Keratinocyte (primary cell): ENCODE measurements around the gene SAMD4A.

ENCODE experiments used
- EZH2 ChIP-seq: IDR thresholded peaks from one replicate; pipeline ENCODE4 v1.6.1; 2012; ENCODE audit warnings: inconsistent platforms, mild to moderate bottlenecking, low read length, moderate library complexity
- TF ChIP-seq, protein P1 (sequence below), 3 experiments: IDR thresholded peaks in 1 of 3; conservative IDR thresholded peaks in 1 of 3; optimal IDR thresholded peaks in 1 of 3; 2 replicates in 2 of 3; 3 replicates in 1 of 3; pipeline versions ENCODE3 to v1.5.1; 2011; ENCODE audit warnings: low read length in 3 of 3, mild to moderate bottlenecking in 3 of 3, moderate library complexity in 2 of 3, control low read depth in 1 of 3, inconsistent platforms in 1 of 3; ENCODE audit not compliant: insufficient read depth in 2 of 3; ENCODE audit errors: extremely low read depth in 1 of 3

DNA sequence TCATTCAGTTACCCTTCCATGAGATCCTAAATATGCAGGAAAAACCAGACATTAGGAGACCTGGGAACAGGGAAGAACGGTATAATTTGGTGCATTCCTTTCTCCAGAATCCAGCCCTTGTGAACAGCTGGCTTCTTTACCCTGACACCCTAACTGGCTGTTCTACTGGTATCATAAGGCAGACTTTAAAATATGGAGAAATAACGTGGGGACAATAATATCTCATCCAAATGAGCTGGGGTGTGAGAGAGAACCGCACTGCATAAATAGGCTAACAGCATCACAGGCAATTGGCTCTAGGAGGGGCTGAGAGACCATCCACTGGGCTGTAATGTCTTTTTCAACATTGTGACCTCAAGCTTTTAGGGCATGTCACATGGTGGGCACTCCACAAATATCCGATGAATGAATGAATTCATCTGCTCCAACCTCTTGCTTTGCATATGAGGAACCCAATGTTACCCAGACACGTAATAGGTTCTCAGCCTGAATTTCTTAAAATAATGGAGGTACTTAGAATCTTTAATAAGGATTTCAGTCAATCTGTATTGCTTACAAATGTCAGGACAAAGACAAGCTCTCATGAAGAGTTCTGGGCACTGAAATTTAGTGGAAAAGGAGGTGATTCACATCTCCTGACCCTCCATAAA, 157.9 kb downstream of the SAMD4A start:
- TF ChIP-seq, protein P1, sequence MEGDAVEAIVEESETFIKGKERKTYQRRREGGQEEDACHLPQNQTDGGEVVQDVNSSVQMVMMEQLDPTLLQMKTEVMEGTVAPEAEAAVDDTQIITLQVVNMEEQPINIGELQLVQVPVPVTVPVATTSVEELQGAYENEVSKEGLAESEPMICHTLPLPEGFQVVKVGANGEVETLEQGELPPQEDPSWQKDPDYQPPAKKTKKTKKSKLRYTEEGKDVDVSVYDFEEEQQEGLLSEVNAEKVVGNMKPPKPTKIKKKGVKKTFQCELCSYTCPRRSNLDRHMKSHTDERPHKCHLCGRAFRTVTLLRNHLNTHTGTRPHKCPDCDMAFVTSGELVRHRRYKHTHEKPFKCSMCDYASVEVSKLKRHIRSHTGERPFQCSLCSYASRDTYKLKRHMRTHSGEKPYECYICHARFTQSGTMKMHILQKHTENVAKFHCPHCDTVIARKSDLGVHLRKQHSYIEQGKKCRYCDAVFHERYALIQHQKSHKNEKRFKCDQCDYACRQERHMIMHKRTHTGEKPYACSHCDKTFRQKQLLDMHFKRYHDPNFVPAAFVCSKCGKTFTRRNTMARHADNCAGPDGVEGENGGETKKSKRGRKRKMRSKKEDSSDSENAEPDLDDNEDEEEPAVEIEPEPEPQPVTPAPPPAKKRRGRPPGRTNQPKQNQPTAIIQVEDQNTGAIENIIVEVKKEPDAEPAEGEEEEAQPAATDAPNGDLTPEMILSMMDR (optimal IDR thresholded peaks at IDR 0.05 in 1 of 3, IDR thresholded peaks at IDR 0.05 in 1 of 3, conservative IDR thresholded peaks at IDR 0.05 in 1 of 3; ENCODE audit: extremely low read depth in 1 of 3, insufficient read depth in 2 of 3, low read length in 3 of 3) = no peak
- TF ChIP-seq EZH2 = no peak
